GM12878 (cell line): ENCODE data around the gene RBPMS2. TPM values are rescaled to one million over a fixed set of nuclear protein-coding genes. Genes with fewer than 3 reads are reported as not detected.

ENCODE experiments used
- ATF3 ChIP-seq: IDR thresholded peaks from 2 replicates; pipeline ENCODE4 v1.6.1; 2011; ENCODE audit warnings: low read depth, mild to moderate bottlenecking, low read length, moderate library complexity, borderline replicate concordance; ENCODE audit errors: extremely low read depth
- BHLHE40 ChIP-seq, 2 experiments: fragments of 450-650 bp in 1 of 2; IDR thresholded peaks; 2 replicates each; pipeline ENCODE4 v1.6.1; 2011 to 2017; ENCODE audit warnings: low read depth in 2 of 2, borderline replicate concordance in 1 of 2, improper control_type of control experiment in 1 of 2, low read length in 1 of 2, mild to moderate bottlenecking in 1 of 2
- CBFB ChIP-seq: IDR thresholded peaks from 2 replicates; pipeline ENCODE4 v1.6.1; 2016; ENCODE audit warnings: antibody characterized with exemption, low read depth
- EGR1 ChIP-seq, 2 experiments: IDR thresholded peaks; 1 replicate in 1 of 2; 2 replicates in 1 of 2; pipeline ENCODE4 v1.6.1; 2011 to 2012; ENCODE audit warnings: low read depth in 2 of 2, low read length in 2 of 2, borderline replicate concordance in 1 of 2, mild to moderate bottlenecking in 1 of 2, moderate library complexity in 1 of 2
- EZH2 ChIP-seq: IDR thresholded peaks from 2 replicates; pipeline ENCODE4 v1.6.1; 2012; ENCODE audit warnings: low read depth, mild to moderate bottlenecking, control low read depth, inconsistent platforms, low read length, borderline replicate concordance; ENCODE audit not compliant: control insufficient read depth
- FOXK2 ChIP-seq: fragments of 450-650 bp; IDR thresholded peaks from 2 replicates; pipeline ENCODE4 v1.6.1; 2017; ENCODE audit warnings: mild to moderate bottlenecking, moderate library complexity
- FOXM1 ChIP-seq: IDR thresholded peaks from 2 replicates; pipeline ENCODE4 v1.6.1; 2012; ENCODE audit warnings: low read depth, mild to moderate bottlenecking, inconsistent platforms, low read length, moderate library complexity
- IRF4 ChIP-seq: IDR thresholded peaks from 2 replicates; pipeline ENCODE4 v1.6.1; 2011; ENCODE audit warnings: low read depth, low read length
- KLF5 ChIP-seq: fragments of 450-650 bp; IDR thresholded peaks from 2 replicates; pipeline ENCODE4 v1.6.1; 2014; ENCODE audit warnings: mild to moderate bottlenecking; ENCODE audit not compliant: partially characterized antibody
- MEF2A ChIP-seq: IDR thresholded peaks from 2 replicates; pipeline ENCODE4 v1.6.1; 2011; ENCODE audit warnings: low read depth, mild to moderate bottlenecking, low read length, moderate library complexity; ENCODE audit not compliant: insufficient read depth
- MLLT1 ChIP-seq: fragments of 450-650 bp; IDR thresholded peaks from 2 replicates; pipeline ENCODE4 v1.6.1; 2016; ENCODE audit warnings: mild to moderate bottlenecking
- NR2C2 ChIP-seq: IDR thresholded peaks from 2 replicates; pipeline ENCODE4 v1.6.1; 2011; ENCODE audit warnings: borderline replicate concordance, low read depth; ENCODE audit not compliant: control insufficient read depth, insufficient read length
- PAX8 ChIP-seq: fragments of 450-650 bp; IDR thresholded peaks from 2 replicates; pipeline ENCODE4 v1.6.1; 2017; ENCODE audit warnings: mild to moderate bottlenecking, moderate library complexity
- SIN3A ChIP-seq: IDR thresholded peaks from 2 replicates; pipeline ENCODE4 v1.6.1; 2012; ENCODE audit warnings: low read depth, low read length, improper control_type of control experiment
- SPI1 ChIP-seq: IDR thresholded peaks from 2 replicates; pipeline ENCODE4 v1.6.1; 2011; ENCODE audit warnings: low read depth, mild to moderate bottlenecking, low read length, moderate library complexity, borderline replicate concordance; ENCODE audit not compliant: insufficient read depth
- SRF ChIP-seq, 2 experiments: IDR thresholded peaks; 2 replicates each; pipeline ENCODE4 v1.6.1; 2011; ENCODE audit warnings: low read depth in 2 of 2, low read length in 2 of 2, mild to moderate bottlenecking in 1 of 2, moderate library complexity in 1 of 2
- STAT3 ChIP-seq: IDR thresholded peaks from 2 replicates; pipeline ENCODE4 v1.6.1; 2011; ENCODE audit warnings: low read depth, low read length, improper control_type of control experiment
- USF1 ChIP-seq: IDR thresholded peaks from 2 replicates; pipeline ENCODE4 v1.6.1; 2011; ENCODE audit warnings: borderline replicate concordance, low read depth, mild to moderate bottlenecking, moderate library complexity, mixed read lengths, low read length; ENCODE audit not compliant: insufficient read depth; ENCODE audit errors: extremely low read length
- USF2 ChIP-seq: IDR thresholded peaks from 2 replicates; pipeline ENCODE4 v1.6.1; 2011; ENCODE audit warnings: low read depth, low read length, improper control_type of control experiment, borderline replicate concordance
- WRNIP1 ChIP-seq: IDR thresholded peaks from 2 replicates; pipeline ENCODE4 v1.6.1; 2011; ENCODE audit warnings: low read depth, low read length, improper control_type of control experiment, borderline replicate concordance
- ZBED1 ChIP-seq: IDR thresholded peaks from 2 replicates; pipeline ENCODE4 v1.6.1; 2016; ENCODE audit warnings: borderline replicate concordance
- ZNF592 ChIP-seq: fragments of 450-650 bp; IDR thresholded peaks from 2 replicates; pipeline ENCODE4 v1.6.1; 2017; ENCODE audit warnings: mild to moderate bottlenecking, moderate library complexity
- polyA plus RNA-seq, 11 experiments: library from polyadenylated mRNA; depleted of rRNA in 4 of 11; unstranded in 6 of 11; stranded (reverse) in 5 of 11; fragments of >200 nt; fragmentation: Nextera tagmentation in 4 of 11; fragmentation: Illumina TruSeq in 1 of 11; extraction: Ambion mirVana in 4 of 11; extraction: Trizol in 1 of 11; gene quantifications; 1 replicate in 1 of 11; 2 replicates in 10 of 11; pipeline versions ENCODE4 v1.2.1 to v1.2.3, GENCODE V29; 2011 to 2016; ENCODE audit warnings: inconsistent platforms in 2 of 11, missing spikeins in 2 of 11, low read depth in 1 of 11
- total RNA-seq, 4 experiments: library from RNA; depleted of rRNA in 3 of 4; stranded (reverse); fragments of >200 nt in 3 of 4; fragmentation: Illumina TruSeq in 1 of 4; extraction: Trizol in 1 of 4; gene quantifications; 2 replicates each; pipeline versions ENCODE4 v1.2.1 to v1.2.3, GENCODE V29; 2013 to 2021

The RBPMS2 gene
- total and polyA plus RNA-seq, 10 of the 15 experiments (the other 5 are each of a cell fraction or from before 2014, with no cell fraction given) = 0.06 to 0.31 (median 0.19) TPM; not detected in 3

- no peak for TF ChIP-seq SRF (IDR thresholded peaks at IDR 0.05; ENCODE audit: low read depth in 2 of 2, low read length in 2 of 2)
- TF ChIP-seq KLF5 = no peak
- TF ChIP-seq ZBED1 = no peak
- no peak for TF ChIP-seq ZNF592
- TF ChIP-seq BHLHE40 (IDR thresholded peaks at IDR 0.05; ENCODE audit: borderline replicate concordance in 1 of 2, low read depth in 2 of 2, low read length in 1 of 2) = no peak
- no peak for TF ChIP-seq NR2C2
- TF ChIP-seq CBFB = no peak
- no peak for TF ChIP-seq USF1
- no peak for TF ChIP-seq SIN3A
- no peak for TF ChIP-seq FOXK2
- no peak for TF ChIP-seq SPI1
- peak; percentile 45; the same call in 1 of the 2 replicates for TF ChIP-seq MEF2A
- no peak for TF ChIP-seq EGR1 (IDR thresholded peaks at IDR 0.05; ENCODE audit: borderline replicate concordance in 1 of 2, low read depth in 2 of 2, low read length in 2 of 2)
- TF ChIP-seq PAX8 = no peak
- 0 out of 2 replicates have a peak, but pooled peaks have one; percentile 5 for TF ChIP-seq MLLT1
- no peak for TF ChIP-seq IRF4
- no peak for TF ChIP-seq ATF3
- TF ChIP-seq STAT3 = no peak
- no peak for TF ChIP-seq USF2
- no peak for TF ChIP-seq EZH2
- TF ChIP-seq WRNIP1 = no peak
- no peak for TF ChIP-seq FOXM1
These were observed 20.5 kb downstream of the RBPMS2 start (continued) for GRCh38 chr15:64754663-64755426.
